BE2C (cell line): Measurements from ENCODE around the gene LZTS3.

Experiments
- DNase-seq: peaks from one replicate; pipeline ENCODE4 v3.0.0-alpha.2; 2020
- H3K27me3 ChIP-seq: fragments of 250-450 bp; sonication (Bioruptor Pico); 2 replicates; pipeline ENCODE4 v1.5.1; 2020; ENCODE audit warnings: mild to moderate bottlenecking
- H3K36me3 ChIP-seq: fragments of 250-450 bp; sonication (Bioruptor Pico); 2 replicates; pipeline ENCODE4 v1.5.1; 2020; ENCODE audit warnings: mild to moderate bottlenecking
- H3K4me1 ChIP-seq: fragments of 250-450 bp; sonication (Bioruptor Pico); 2 replicates; pipeline ENCODE4 v1.5.1; 2020
- H3K4me3 ChIP-seq: 2 replicates; pipeline ENCODE4 v1.5.1; 2011; ENCODE audit warnings: low read depth, low read length
- H3K9me3 ChIP-seq: fragments of 250-450 bp; sonication (Bioruptor Pico); 2 replicates; pipeline ENCODE4 v1.5.1; 2020
- CTCF ChIP-seq: IDR thresholded peaks from 2 replicates; pipeline ENCODE4 v1.5.1; 2012; ENCODE audit warnings: mild to moderate bottlenecking, low read depth, low read length

Gene LZTS3

GRCh38 chr20:3164763-3165410 is 8.5 kb downstream of the LZTS3 start:
- no peak overlapping the region for H3K4me3 ChIP-seq
- TF ChIP-seq CTCF: no peak
- no peaks in the 10 kb centered on the region for H3K27me3 ChIP-seq
- no peaks in the 10 kb centered on the region for H3K36me3 ChIP-seq
- no peaks in the 10 kb centered on the region for H3K4me1 ChIP-seq
- H3K9me3 ChIP-seq: no peaks in the 10 kb centered on the region
- no peak for DNase-seq

GRCh38 chr20:3164043-3164762 is 9.1 kb downstream of the LZTS3 start:
- H3K9me3 ChIP-seq: no peaks in the 10 kb centered on the region
- no peak for DNase-seq
- no peaks in the 10 kb centered on the region; the same call in 1 of the 2 replicates for H3K36me3 ChIP-seq
- no peaks in the 10 kb centered on the region for H3K27me3 ChIP-seq
- no peak for TF ChIP-seq CTCF
- no peak overlapping the region for H3K4me3 ChIP-seq
- no peaks in the 10 kb centered on the region for H3K4me1 ChIP-seq

- H3K4me1 ChIP-seq: no peaks in the 10 kb centered on the region
- H3K36me3 ChIP-seq: no peaks in the 10 kb centered on the region; the same call in 1 of the 2 replicates
- H3K4me3 ChIP-seq: no peak overlapping the region
- H3K9me3 ChIP-seq: no peaks in the 10 kb centered on the region
- DNase-seq: no peak
- no peaks in the 10 kb centered on the region for H3K27me3 ChIP-seq
- TF ChIP-seq CTCF: no peak
Observed at GRCh38 chr20:3163099-3164042, 10.0 kb downstream of the LZTS3 start.

GRCh38 chr20:3162080-3162611 is 11.2 kb downstream of the LZTS3 start:
- H3K27me3 ChIP-seq: no peaks in the 10 kb centered on the region
- DNase-seq: no peak
- no peak overlapping the region for H3K4me3 ChIP-seq
- no peaks in the 10 kb centered on the region for H3K9me3 ChIP-seq
- H3K4me1 ChIP-seq: no peaks in the 10 kb centered on the region
- no peak for TF ChIP-seq CTCF
- H3K36me3 ChIP-seq: no peaks in the 10 kb centered on the region; the same call in 1 of the 2 replicates

- Histone ChIP-seq H3K27me3 (no peaks in the 10 kb centered on the region), H3K4me1 (no peaks in the 10 kb centered on the region), H3K36me3 (no peaks in the 10 kb centered on the region; the same call in none of the 2 replicates), H3K9me3 (no peaks in the 10 kb centered on the region), H3K4me3 (no peak overlapping the region)
- DNase-seq: no peak
- TF ChIP-seq CTCF: no peak
Observed at GRCh38 chr20:3161316-3162079, 11.9 kb downstream of the LZTS3 start.
